Right atrium auricular region (tissue), 2 donors: Measurements from ENCODE around the gene PNKD. TPM values are rescaled to one million over a fixed set of nuclear protein-coding genes. Genes with fewer than 3 reads are reported as not detected.

ENCODE experiments used
- DNase-seq: peaks from one replicate; pipeline ENCODE4 v3.0.0-alpha.2; 2019; ENCODE audit warnings: low spot score
- H3K27ac ChIP-seq, 2 donors: fragments of 200-600 bp; sonication (generic); 1 replicate in 1 of 2; 2 replicates in 1 of 2; pipeline ENCODE4 v1.5.1; 2016 to 2019
- H3K27me3 ChIP-seq, 2 donors: fragments of 200-600 bp; sonication (generic); one replicate each; pipeline versions ENCODE4 v1.5.1 to v1.6.0; 2017 to 2019
- H3K36me3 ChIP-seq: fragments of 200-600 bp; sonication (generic); one replicate; pipeline ENCODE4 v1.5.1; 2016
- H3K4me1 ChIP-seq, 2 donors: fragments of 200-600 bp; sonication (generic); one replicate each; pipeline versions ENCODE4 v1.5.1 to v1.6.0; 2017 to 2019
- H3K4me3 ChIP-seq, 2 donors: fragments of 200-600 bp; sonication (generic); 1 replicate in 1 of 2; 2 replicates in 1 of 2; pipeline ENCODE4 v1.5.1; 2017 to 2019; ENCODE audit warnings: mild to moderate bottlenecking in 1 of 2, moderate library complexity in 1 of 2
- H3K9me3 ChIP-seq, 2 donors: fragments of 200-600 bp; sonication (generic); one replicate each; pipeline ENCODE4 v1.5.1; 2019
- CTCF ChIP-seq, 2 donors: fragments of 200-600 bp; sonication (generic); IDR thresholded peaks; one replicate each; pipeline ENCODE4 v1.5.1; 2019; ENCODE audit warnings: antibody characterized with exemption in 2 of 2
- total RNA-seq, 2 donors: library from RNA; depleted of rRNA; stranded (reverse); fragments of >200 nt; gene quantifications; one replicate each; pipeline ENCODE4 v1.1.0, GENCODE V29; 2016

PNKD gene
- total RNA-seq, 2 donors from 2014 or later = 54.5 to 71.4 TPM

DNA sequence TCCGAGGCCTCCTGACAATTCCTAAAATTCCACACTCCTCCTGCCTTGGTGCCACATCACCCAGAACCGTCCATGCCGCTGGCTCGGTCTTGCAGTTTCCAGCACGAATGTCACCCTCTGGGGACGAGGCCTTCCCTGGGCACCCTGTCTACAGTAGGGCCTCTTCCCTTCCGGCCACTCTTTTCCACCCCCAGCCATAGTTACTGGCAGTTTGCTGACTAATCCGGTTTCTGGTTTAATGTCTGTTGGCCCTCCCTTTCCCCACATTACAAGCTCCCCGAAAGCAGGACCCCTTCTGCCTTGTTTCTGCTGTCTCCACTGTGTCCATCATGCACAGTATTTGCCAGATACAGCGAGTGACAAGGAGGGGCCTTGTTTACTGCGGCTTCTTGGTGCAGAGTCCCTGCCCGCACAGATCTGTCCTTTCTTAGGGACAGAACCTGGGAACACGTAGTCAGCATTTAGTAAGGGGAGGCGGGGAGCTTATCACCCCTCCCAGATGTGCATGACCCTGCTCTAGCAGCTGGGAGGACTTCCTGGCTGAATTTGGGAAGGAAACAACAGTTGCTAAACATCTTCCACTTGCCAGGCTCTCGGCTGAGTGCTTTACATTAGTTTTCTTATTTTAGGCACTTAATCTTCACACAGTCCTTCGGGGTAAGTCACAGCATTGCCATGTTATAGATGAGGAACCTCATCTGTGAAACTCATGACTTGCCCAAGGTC lies 62.8 kb downstream of the PNKD start:
- Histone ChIP-seq H3K36me3 (no peaks in the 10 kb centered on the region), H3K4me1 (no peaks in the 10 kb centered on the region), H3K27me3 (no peaks in the 10 kb centered on the region), H3K27ac (peak overlapping the region in 1 of 2 donors; percentile 7), H3K4me3 (no peak overlapping the region), H3K9me3 (no peaks in the 10 kb centered on the region)
- no peak for DNase-seq
- TF ChIP-seq CTCF (IDR thresholded peaks at IDR 0.05) = no peak

DNA sequence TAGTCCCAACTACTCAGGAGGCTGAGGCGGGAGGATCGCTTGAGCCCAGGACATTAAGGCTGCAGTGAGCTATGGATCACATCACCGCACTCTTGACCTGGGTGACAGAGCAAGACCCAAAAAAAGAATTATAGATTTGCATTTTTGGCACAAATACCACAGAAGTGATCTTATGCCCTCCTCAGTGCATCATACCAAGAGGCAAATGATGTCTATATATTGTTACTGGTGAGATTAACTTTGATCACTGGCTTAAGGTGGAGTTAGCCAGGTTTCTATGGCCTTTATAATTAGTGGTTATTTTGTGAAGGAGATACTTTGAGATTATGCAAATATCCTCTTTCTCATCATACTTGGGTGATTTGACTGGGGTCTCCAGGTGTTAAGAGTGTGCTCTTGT lies 64.2 kb downstream of the PNKD start:
- DNase-seq = no peak
- Histone ChIP-seq H3K4me1 (no peaks in the 10 kb centered on the region), H3K4me3 (no peak overlapping the region), H3K27ac (no peak overlapping the region), H3K9me3 (no peaks in the 10 kb centered on the region), H3K27me3 (no peaks in the 10 kb centered on the region), H3K36me3 (no peaks in the 10 kb centered on the region)
- TF ChIP-seq CTCF (IDR thresholded peaks at IDR 0.05) = no peak

- H3K4me3 ChIP-seq = no peak overlapping the region
- TF ChIP-seq CTCF (IDR thresholded peaks at IDR 0.05) = no peak
- no peaks in the 10 kb centered on the region for H3K4me1 ChIP-seq
- DNase-seq = no peak
- no peaks in the 10 kb centered on the region for H3K36me3 ChIP-seq
- no peaks in the 10 kb centered on the region for H3K9me3 ChIP-seq
- H3K27me3 ChIP-seq = no peaks in the 10 kb centered on the region
- H3K27ac ChIP-seq = no peak overlapping the region
Observed at GRCh38 chr2:218340656-218341055, 70.3 kb downstream of the PNKD start.

DNA sequence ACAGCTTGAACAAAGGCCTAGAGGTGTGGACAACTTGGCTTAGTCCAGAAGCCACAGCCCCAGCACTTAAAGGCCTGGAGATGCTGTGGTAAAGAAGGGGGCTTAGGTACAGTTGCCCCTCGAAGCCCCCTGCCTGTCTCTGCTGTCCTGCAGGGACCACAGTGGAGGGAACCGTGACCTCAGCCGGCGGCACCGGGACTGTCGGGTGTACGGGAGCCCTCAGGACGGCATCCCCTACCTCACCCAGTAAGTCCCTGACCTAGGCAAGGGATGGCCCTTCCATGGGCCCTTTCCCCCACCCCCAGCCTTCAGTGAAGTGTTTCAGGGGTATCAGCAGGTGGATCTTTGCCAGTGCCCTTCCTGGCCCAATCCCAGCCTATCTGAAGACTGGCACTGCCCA lies 71.1 kb downstream of the PNKD start:
- H3K9me3 ChIP-seq = no peaks in the 10 kb centered on the region
- no peaks in the 10 kb centered on the region for H3K4me1 ChIP-seq
- H3K27ac ChIP-seq = no peak overlapping the region
- TF ChIP-seq CTCF (IDR thresholded peaks at IDR 0.05) = no peak
- H3K36me3 ChIP-seq = no peaks in the 10 kb centered on the region
- DNase-seq = no peak
- H3K27me3 ChIP-seq = no peaks in the 10 kb centered on the region
- H3K4me3 ChIP-seq = no peak overlapping the region

GRCh38 chr2:218342837-218343236 lies 72.5 kb downstream of the PNKD start:
- H3K9me3 ChIP-seq = no peaks in the 10 kb centered on the region
- no peak for TF ChIP-seq CTCF (IDR thresholded peaks at IDR 0.05)
- no peak overlapping the region for H3K27ac ChIP-seq
- H3K36me3 ChIP-seq = no peaks in the 10 kb centered on the region
- H3K27me3 ChIP-seq = no peaks in the 10 kb centered on the region
- DNase-seq = no peak
- no peak overlapping the region for H3K4me3 ChIP-seq
- no peaks in the 10 kb centered on the region for H3K4me1 ChIP-seq

DNA sequence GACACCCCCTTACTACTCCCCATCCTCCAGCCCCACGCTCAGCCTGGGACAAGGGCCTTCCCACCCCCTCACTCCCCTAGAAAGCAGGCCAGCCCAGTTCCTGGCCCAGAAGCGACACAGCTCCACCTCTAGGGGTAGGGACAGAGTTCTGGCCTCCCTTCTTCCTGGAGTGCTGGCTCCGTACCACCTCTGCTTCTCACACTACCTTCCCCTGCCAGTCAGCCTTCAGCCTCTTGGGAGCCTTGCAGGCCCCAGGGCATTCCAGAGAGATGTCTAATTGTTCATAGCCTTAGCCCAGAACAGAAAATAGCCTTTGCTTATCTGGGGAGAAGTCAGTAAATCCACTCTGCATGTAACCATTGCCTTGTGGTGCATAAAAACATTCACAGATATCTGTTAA lies 73.3 kb downstream of the PNKD start:
- Histone ChIP-seq H3K27ac (no peak overlapping the region), H3K9me3 (no peaks in the 10 kb centered on the region), H3K27me3 (no peaks in the 10 kb centered on the region), H3K4me1 (no peaks in the 10 kb centered on the region), H3K4me3 (no peak overlapping the region), H3K36me3 (no peaks in the 10 kb centered on the region)
- TF ChIP-seq CTCF (IDR thresholded peaks at IDR 0.05) = no peak
- no peak for DNase-seq
